Measurements from ENCODE around the gene ZNF610.

ZNF610 gene

DNA sequence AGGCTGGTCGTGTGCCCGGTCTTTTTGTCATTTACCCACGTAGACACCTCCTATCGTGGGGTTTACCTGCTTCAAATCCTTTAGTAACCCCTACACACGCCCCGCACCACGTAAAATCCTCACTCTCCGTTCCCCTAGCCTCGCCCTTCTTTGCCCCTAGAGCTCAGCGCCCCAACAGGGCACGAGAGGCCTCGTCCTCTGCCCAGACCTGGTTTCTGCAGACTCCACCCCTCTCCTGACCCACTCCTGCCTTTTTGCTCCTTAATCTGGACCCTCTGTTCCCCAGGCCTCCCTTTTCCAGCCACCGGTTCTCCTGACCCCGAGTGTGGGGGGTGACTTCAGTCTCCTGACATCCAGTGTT lies 62.0 kb downstream of the ZNF610 start:
- no peak for DNase-seq

- DNase-seq: no peak
Measured at GRCh38 chr19:52410276-52410675, 74.2 kb downstream of the ZNF610 start.

DNA sequence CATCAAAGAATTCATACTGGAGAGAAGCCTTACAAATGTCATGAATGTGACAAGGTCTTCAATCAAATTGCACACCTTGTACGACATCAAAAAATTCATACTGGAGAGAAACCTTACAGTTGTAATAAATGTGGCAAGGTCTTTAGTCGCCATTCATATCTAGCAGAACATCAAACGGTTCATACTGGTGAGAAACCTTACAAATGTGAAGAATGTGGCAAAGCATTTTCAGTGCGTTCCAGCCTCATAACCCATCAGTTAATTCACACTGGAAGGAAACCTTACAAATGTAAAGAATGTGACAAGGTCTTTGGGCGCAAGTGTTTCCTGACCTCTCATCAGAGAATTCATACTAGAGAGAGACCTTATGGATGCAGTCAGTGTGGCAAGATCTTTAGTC lies 79.7 kb downstream of the ZNF610 start:
- no peak for DNase-seq

Measured in NCI-H446 treated with DMSO at 0.1 percent for 48 hours (cell line).